ENCODE results near the gene ETV4. TPM values are rescaled to one million over a fixed set of nuclear protein-coding genes. Genes with fewer than 3 reads are reported as not detected.
A peak's percentile ranks its signal among the peaks of the same experiment; 100 is the strongest.

ETV4 gene
- total and polyA plus RNA-seq, 2 of the 13 experiments (the other 11 are each of a cell fraction or from before 2014, with no cell fraction given) = 128 to 330 TPM

GRCh38 chr17:43574348-43574747, 28.2 kb upstream of the ETV4 start (continued):
- TF ChIP-seq ZNF687 (CRISPR knock-in tag; IDR thresholded peaks at IDR 0.05) (peak; percentile 86), ZNF83 (CRISPR knock-in tag; IDR thresholded peaks at IDR 0.05; ENCODE audit: borderline replicate concordance) (0 out of 2 replicates have a peak, but pooled peaks have one; percentile 8), ZNF205 (CRISPR knock-in tag; IDR thresholded peaks at IDR 0.05) (no peak), ZNF552 (CRISPR knock-in tag; IDR thresholded peaks at IDR 0.05; ENCODE audit: borderline replicate concordance) (no peak), ATF1 (CRISPR knock-in tag; IDR thresholded peaks at IDR 0.05) (no peak), ZNF704 (CRISPR knock-in tag; IDR thresholded peaks at IDR 0.05; ENCODE audit: borderline replicate concordance) (no peak), ZNF317 (CRISPR knock-in tag; IDR thresholded peaks at IDR 0.05) (no peak), ZNF280B (CRISPR knock-in tag; IDR thresholded peaks at IDR 0.05; ENCODE audit: borderline replicate concordance) (peak; percentile 44; the same call in 1 of the 2 replicates), ZNF788 (CRISPR knock-in tag; IDR thresholded peaks at IDR 0.05; ENCODE audit: borderline replicate concordance) (no peak), DMAP1 (CRISPR knock-in tag; IDR thresholded peaks at IDR 0.05) (0 out of 2 replicates have a peak, but pooled peaks have one; percentile 11), FOXC1 (CRISPR knock-in tag; IDR thresholded peaks at IDR 0.05; ENCODE audit: borderline replicate concordance) (0 out of 2 replicates have a peak, but pooled peaks have one; percentile 10), ZBTB8A (CRISPR knock-in tag; IDR thresholded peaks at IDR 0.05; ENCODE audit: borderline replicate concordance, low read depth) (no peak), ELF3 (CRISPR knock-in tag; IDR thresholded peaks at IDR 0.05) (no peak; the same call in 1 of the 2 replicates), MBNL3 (CRISPR knock-in tag; conservative IDR thresholded peaks at IDR 0.05) (no peak), ZNF329 (CRISPR knock-in tag; IDR thresholded peaks at IDR 0.05; ENCODE audit: low read depth) (no peak), ZNF777 (CRISPR knock-in tag; IDR thresholded peaks at IDR 0.05) (0 out of 2 replicates have a peak, but pooled peaks have one; percentile 10), TSC22D2 (CRISPR knock-in tag; IDR thresholded peaks at IDR 0.05; ENCODE audit: borderline replicate concordance) (no peak; the same call in 1 of the 2 replicates), CERS6 (CRISPR knock-in tag; IDR thresholded peaks at IDR 0.05) (no peak), SSRP1 (CRISPR knock-in tag; IDR thresholded peaks at IDR 0.05) (no peak), ZBTB44 (CRISPR knock-in tag; IDR thresholded peaks at IDR 0.05) (no peak), SP4 (CRISPR knock-in tag; IDR thresholded peaks at IDR 0.05) (0 out of 2 replicates have a peak, but pooled peaks have one; percentile 15), MTA1 (CRISPR knock-in tag; IDR thresholded peaks at IDR 0.05; ENCODE audit: borderline replicate concordance) (peak; percentile 76; the same call in 1 of the 2 replicates)
